PFSK-1 (cell line): ENCODE measurements around the gene EFNA5.

Experiments used
- POLR2AphosphoS5 ChIP-seq: IDR thresholded peaks from 2 replicates; pipeline ENCODE4 v1.6.1; 2012; ENCODE audit warnings: low read depth, mild to moderate bottlenecking, control low read depth, low read length, moderate library complexity
- TAF1 ChIP-seq: IDR thresholded peaks from 2 replicates; pipeline ENCODE4 v1.6.1; 2012; ENCODE audit warnings: low read length, control low read depth, borderline replicate concordance; ENCODE audit not compliant: insufficient read depth

DNA sequence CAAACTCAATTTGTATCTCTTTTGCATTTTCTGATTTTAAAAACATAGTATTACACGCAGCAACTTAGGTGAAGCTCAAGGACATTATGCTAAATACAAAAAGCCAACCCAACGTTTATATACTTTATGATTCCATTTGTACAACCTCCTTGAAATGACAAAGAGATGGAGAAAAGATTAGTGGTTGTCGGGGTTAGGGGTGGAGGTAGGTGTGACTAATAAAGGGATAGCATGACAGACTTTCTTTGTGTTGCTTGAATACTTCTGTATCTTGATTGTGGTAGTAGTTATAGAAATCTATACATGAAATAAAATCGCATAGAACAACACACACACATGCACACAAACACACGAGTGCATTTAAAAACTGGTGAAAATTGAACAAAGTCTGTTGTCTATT lies 42.5 kb upstream of the EFNA5 start:
- TF ChIP-seq POLR2AphosphoS5 (no peak), TAF1 (no peak)
